Suppressor macrophage treated with lipopolysaccharide for 1 hour (primary cell): ENCODE measurements around the gene ELOVL7.
"Not testable (repeated sequence)": the region's sequence is repeated elsewhere in the genome, so short reads cannot be mapped to it uniquely, and the experiment has no call there.

Source experiments
- DNase-seq, 3 donors: peaks; one replicate each; pipeline ENCODE4 v3.0.0-alpha.2; 2020 to 2022

ELOVL7 gene

GRCh38 chr5:60843936-60844905 is at the start of gene ELOVL7:
Gene ELOVL7, minus strand, starts transcription at chr5:60844269. Its CDS starts 56,872 bp downstream, at chr5:60787397.
- peak; percentile 93 to 99 (median 97) for DNase-seq

- DNase-seq = no peak
These were observed 49.5 kb upstream of the ELOVL7 start for GRCh38 chr5:60893521-60893920.

GRCh38 chr5:60891667-60892066 is 47.6 kb upstream of the ELOVL7 start:
- no peak for DNase-seq

GRCh38 chr5:60888359-60889061 is 44.4 kb upstream of the ELOVL7 start:
- DNase-seq = no peak

- no peak for DNase-seq
These were observed 43.7 kb upstream of the ELOVL7 start for GRCh38 chr5:60887746-60888145.

- DNase-seq = no peak
These were observed 43.0 kb upstream of the ELOVL7 start for GRCh38 chr5:60887096-60887495.

- no peak for DNase-seq
These were observed 42.1 kb upstream of the ELOVL7 start for GRCh38 chr5:60886158-60886557.

GRCh38 chr5:60883229-60883628 is 39.2 kb upstream of the ELOVL7 start:
- peak; percentile 34 to 46 (median 42) for DNase-seq

GRCh38 chr5:60872892-60873291 is 28.8 kb upstream of the ELOVL7 start:
- DNase-seq = no peak

- DNase-seq = no peak
These were observed 26.8 kb upstream of the ELOVL7 start for GRCh38 chr5:60870857-60871256.

- DNase-seq = not testable (repeated sequence)
These were observed 16.5 kb upstream of the ELOVL7 start for GRCh38 chr5:60860572-60860971.

GRCh38 chr5:60856066-60856465 is 12.0 kb upstream of the ELOVL7 start:
- peak; percentile 27 to 90 (median 80) for DNase-seq

- DNase-seq = no peak
These were observed 8.9 kb upstream of the ELOVL7 start for GRCh38 chr5:60852940-60853339.

- DNase-seq = no peak
These were observed 8.2 kb upstream of the ELOVL7 start for GRCh38 chr5:60852317-60852716.

GRCh38 chr5:60851626-60852025 is 7.6 kb upstream of the ELOVL7 start:
- peak in 1 of 3 donors; percentile 20 for DNase-seq

- no peak for DNase-seq
These were observed 2.2 kb upstream of the ELOVL7 start for GRCh38 chr5:60846298-60846697.

- DNase-seq = peak; percentile 35 to 64 (median 52)
These were observed 608 bp downstream of the ELOVL7 start for GRCh38 chr5:60843386-60843935.

GRCh38 chr5:60842871-60843385 is 1.1 kb downstream of the ELOVL7 start:
- DNase-seq = no peak

GRCh38 chr5:60841361-60841760 is 2.7 kb downstream of the ELOVL7 start:
- DNase-seq = no peak

- DNase-seq = no peak
These were observed 7.9 kb downstream of the ELOVL7 start for GRCh38 chr5:60836131-60836530.

GRCh38 chr5:60835554-60835953 is 8.5 kb downstream of the ELOVL7 start:
- no peak for DNase-seq

- no peak for DNase-seq
These were observed 10.5 kb downstream of the ELOVL7 start for GRCh38 chr5:60833520-60833919.

- DNase-seq = no peak
These were observed 13.4 kb downstream of the ELOVL7 start for GRCh38 chr5:60830581-60831127.
